Muscle layer of colon (tissue), 2 donors: Measurements from ENCODE around the gene UNC5B.

ENCODE experiments used
- H3K27ac ChIP-seq: one replicate; pipeline ENCODE4 v1.7.0; 2013; ENCODE audit warnings: low read depth, mild to moderate bottlenecking, low read length, moderate library complexity
- H3K27me3 ChIP-seq, 2 donors: one replicate each; pipeline ENCODE4 v1.7.0; 2013; ENCODE audit warnings: low read length in 2 of 2, mild to moderate bottlenecking in 2 of 2; ENCODE audit not compliant: insufficient read depth in 2 of 2, control insufficient read depth in 1 of 2
- H3K36me3 ChIP-seq: one replicate; pipeline ENCODE4 v1.7.0; 2013; ENCODE audit warnings: mild to moderate bottlenecking, low read length; ENCODE audit not compliant: insufficient read depth
- H3K4me1 ChIP-seq: one replicate; pipeline ENCODE4 v1.7.0; 2013; ENCODE audit warnings: mild to moderate bottlenecking, low read length; ENCODE audit not compliant: insufficient read depth
- H3K4me3 ChIP-seq, 2 donors: one replicate each; pipeline ENCODE4 v1.7.0; 2013; ENCODE audit warnings: low read length in 2 of 2, low read depth in 1 of 2, mild to moderate bottlenecking in 1 of 2, moderate library complexity in 1 of 2
- H3K9ac ChIP-seq: one replicate; pipeline ENCODE4 v1.7.0; 2013; ENCODE audit warnings: low read length
- H3K9me3 ChIP-seq: one replicate; pipeline ENCODE4 v1.7.0; 2013; ENCODE audit warnings: mild to moderate bottlenecking, low read length
- donor health status: abdominal sarcoma.
- donor health status: Adenocarcinoma of cecum.

Gene UNC5B

DNA sequence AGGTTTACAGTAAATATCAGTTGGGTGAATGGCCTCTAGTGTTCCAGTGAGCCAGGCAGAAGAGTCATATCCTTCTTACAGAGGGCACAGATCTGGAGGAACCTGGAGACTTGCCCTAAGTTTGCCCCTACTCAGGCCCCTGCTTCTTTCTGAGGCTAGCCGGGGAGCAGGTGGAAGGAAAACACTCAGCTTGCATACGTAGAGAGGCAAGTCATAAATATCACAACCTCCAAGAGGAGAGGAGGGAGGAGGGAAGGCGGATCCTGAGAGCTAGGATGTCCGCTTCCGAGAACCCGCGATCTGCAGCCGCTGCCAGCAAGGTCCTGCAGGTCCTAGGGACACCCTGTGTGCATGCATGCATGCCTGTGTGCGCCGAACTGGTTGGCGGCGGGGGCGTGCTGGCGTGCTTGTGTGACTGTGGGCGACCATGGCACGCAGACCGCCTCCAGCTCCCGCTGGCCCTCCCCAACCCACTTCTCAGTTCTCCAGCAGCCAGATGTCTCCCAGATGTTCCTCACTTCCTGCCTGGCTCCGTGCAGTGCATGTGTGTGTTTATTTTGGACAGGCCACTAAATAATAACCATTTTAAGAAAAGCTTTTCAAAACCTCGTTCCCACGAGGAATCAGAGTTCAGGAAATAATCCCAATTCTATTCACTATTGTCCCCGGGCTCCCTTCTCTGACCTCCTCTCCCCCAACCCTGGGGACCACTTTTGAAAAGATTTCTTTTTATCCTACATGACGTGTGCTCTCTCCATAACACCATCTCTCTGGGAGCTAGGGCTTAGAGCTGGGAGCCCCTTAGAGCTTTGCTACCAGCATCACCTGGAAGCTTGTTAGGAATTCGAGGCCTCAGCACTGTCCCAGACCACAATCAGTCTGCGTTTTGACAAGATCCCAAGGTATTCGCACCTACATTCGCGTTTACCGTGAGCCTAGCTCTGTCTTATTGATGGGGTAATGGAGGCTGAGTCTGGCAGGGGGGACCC is 32.4 kb downstream of the UNC5B start:
- no peak overlapping the region for H3K9ac ChIP-seq
- H3K4me1 ChIP-seq = peaks cover 25% of the 10 kb centered on the region
- peak overlapping the region in 1 of 2 donors; percentile 43 for H3K4me3 ChIP-seq
- no peaks in the 10 kb centered on the region for H3K9me3 ChIP-seq
- no peaks in the 10 kb centered on the region for H3K36me3 ChIP-seq
- no peak overlapping the region for H3K27ac ChIP-seq
- no peaks in the 10 kb centered on the region for H3K27me3 ChIP-seq

DNA sequence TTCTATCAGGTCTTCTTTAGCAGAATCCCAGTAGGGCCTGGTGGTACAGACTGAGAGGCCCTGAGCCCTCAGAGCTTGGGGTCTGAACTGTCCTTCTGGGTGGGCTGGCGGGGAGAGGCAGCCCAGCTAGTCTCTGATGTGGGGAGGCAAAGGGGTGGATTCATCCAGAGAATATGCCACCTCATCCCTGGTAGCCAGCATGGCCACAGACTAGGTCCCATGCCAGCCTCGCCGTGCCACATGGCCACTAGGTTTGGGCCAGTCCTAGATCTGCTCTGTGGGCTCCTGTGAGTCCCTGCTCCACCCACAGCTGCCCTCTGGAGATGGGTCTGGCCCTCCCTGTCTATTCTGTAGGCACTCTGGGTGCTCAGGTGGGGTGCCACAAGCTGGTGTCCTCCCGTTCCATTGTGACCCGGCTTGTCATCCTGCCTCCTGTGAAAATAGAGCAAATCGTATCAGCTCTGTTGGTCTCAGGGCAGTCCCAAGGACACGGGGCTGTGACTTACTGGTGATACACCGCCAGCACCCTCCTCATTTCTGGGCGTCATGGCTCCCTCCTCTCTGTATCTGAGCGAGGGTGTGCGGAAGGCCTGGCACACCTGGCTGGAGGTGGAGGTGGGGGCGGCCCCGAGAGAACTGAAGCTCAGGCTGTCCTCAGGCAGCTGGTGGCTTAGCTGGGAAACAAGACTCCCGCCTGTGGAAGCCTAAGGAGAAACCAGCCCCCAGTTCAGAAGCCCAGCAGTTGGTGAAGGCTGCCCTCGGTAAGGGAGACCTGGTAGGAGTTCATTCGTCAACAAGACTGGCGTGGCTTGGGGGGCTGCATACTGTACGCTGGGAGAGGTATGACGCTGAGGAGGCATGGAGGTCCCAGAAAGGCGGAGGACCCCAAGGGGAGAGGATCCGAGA is 33.3 kb downstream of the UNC5B start:
- no peaks in the 10 kb centered on the region for H3K27me3 ChIP-seq
- peaks cover 25% of the 10 kb centered on the region for H3K4me1 ChIP-seq
- H3K9me3 ChIP-seq = no peaks in the 10 kb centered on the region
- no peak overlapping the region for H3K27ac ChIP-seq
- no peak overlapping the region for H3K9ac ChIP-seq
- H3K4me3 ChIP-seq = no peak overlapping the region
- H3K36me3 ChIP-seq = no peaks in the 10 kb centered on the region

DNA sequence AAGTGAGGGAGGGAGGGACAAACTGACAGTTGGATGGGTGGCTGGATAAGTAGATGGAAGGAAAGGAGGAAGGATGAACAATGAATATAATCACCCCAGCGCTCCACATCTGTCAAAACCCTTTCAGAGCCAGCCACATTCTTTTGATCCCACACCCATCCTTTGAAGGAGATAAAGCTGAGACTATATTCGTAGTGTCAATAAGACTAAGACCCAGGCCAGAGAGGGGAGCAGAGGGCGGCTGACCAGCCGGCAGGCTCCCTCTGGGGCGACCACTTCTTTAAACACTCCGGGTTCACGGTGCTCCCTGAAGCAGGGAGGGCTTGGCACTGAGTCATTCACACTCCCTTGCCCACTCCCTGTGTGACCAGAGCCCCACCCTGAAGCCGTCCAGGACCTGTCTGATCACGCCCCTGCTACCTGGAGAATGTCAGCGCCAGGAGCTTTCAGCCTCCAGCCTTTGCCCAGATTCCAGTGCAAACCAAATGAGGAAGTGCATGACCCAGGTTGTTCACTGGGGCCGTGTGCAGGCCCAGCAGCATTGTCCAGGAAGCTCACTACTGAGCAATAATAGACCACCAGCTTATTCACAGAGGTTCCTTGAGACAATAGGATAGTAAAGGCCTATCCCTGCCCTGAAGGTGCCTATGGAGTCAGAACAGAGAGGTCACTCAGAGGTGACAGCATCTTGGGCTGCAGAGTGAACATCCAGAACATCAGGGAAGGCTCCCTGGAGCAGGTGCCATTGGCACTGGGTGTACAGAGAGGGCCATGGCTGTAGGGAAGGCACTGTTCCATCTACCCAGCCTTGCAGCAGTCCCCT is 34.4 kb downstream of the UNC5B start:
- Histone ChIP-seq H3K36me3 (no peaks in the 10 kb centered on the region), H3K27ac (no peak overlapping the region), H3K4me1 (peaks cover 21% of the 10 kb centered on the region), H3K4me3 (no peak overlapping the region), H3K9me3 (no peaks in the 10 kb centered on the region), H3K27me3 (no peaks in the 10 kb centered on the region), H3K9ac (no peak overlapping the region)

DNA sequence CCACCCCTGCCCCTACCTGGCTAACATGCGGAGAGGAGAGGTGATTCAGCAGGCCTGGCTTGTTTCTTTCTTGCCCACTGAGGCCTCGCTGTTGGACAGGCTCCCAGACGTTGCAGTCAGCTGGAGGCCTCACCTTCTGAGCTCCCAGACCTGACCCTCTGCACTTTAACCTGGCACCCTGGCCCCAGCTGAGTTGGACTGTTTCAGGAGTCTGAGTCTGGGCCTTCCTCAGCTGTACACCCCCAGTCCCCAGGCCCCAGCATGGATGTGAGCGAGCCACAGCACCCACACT is 35.0 kb downstream of the UNC5B start:
- H3K9me3 ChIP-seq = no peaks in the 10 kb centered on the region
- no peak overlapping the region for H3K27ac ChIP-seq
- H3K4me3 ChIP-seq = no peak overlapping the region
- no peaks in the 10 kb centered on the region for H3K27me3 ChIP-seq
- no peak overlapping the region for H3K9ac ChIP-seq
- H3K36me3 ChIP-seq = no peaks in the 10 kb centered on the region
- H3K4me1 ChIP-seq = peaks cover 21% of the 10 kb centered on the region

DNA sequence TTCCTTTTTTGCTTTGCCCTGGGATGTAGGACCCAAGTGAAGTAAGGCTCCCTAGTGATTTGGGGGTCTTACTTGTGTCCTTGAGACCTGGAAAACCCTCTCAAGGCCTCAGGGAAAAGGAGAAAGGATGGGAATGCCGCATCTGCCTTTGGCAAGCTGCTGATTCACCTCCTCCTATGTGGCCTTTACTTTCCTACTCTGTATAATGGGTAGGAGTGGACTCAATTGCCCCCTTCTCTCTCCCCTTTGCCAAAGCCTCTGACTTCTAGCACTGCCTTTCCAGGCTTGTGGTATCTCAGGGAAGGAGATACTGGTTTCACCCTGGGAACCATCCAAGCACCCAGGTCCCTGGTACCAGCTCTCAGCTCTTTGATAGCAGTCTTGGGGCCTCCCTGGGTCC is 35.4 kb downstream of the UNC5B start:
- Histone ChIP-seq H3K36me3 (no peaks in the 10 kb centered on the region), H3K9me3 (no peaks in the 10 kb centered on the region), H3K4me1 (peaks cover 21% of the 10 kb centered on the region), H3K9ac (no peak overlapping the region), H3K27ac (no peak overlapping the region), H3K4me3 (no peak overlapping the region), H3K27me3 (no peaks in the 10 kb centered on the region)

DNA sequence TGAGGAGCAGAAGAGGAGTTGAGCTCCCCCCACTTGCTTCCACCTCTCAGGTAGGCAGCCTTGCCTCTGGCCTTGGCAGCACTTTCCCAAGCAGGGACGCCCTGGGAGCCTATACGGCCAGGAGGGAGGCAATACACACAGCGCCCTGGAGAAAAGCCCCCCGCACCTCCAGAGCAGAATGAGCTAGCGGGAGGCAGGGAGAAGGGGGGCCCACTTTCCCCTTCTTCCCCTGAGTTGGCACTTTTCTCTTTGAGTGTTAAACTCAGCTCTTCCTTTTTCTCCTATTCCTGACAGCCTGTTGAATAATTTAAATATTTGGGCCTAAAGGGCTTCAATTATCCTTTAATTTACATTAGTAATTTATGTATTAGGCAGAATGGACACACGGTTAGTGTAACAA is 35.8 kb downstream of the UNC5B start:
- Histone ChIP-seq H3K27me3 (no peaks in the 10 kb centered on the region), H3K9me3 (no peaks in the 10 kb centered on the region), H3K4me1 (peaks cover 21% of the 10 kb centered on the region), H3K4me3 (no peak overlapping the region), H3K9ac (no peak overlapping the region), H3K27ac (no peak overlapping the region), H3K36me3 (no peaks in the 10 kb centered on the region)

DNA sequence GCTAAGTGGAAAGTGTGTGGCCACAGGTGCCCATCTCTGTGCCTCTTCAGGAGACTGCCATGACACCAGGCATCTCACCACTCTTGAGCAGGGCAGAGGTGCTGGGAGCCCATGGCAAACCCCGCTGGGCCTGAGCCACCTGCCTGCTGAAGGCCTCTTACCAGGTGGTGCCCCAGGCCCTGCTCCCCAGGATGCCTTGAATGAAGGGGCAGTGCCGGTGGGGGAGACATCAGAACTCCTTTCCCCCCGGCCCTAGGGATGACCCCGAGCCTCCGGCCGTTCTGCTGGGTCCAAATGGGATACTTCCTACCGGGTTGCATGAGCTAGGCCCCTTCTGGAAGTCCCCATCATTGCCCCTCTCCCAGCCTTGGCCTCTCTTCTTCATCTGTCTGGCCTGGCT is 37.6 kb downstream of the UNC5B start:
- Histone ChIP-seq H3K9ac (no peak overlapping the region), H3K4me3 (no peak overlapping the region), H3K36me3 (no peaks in the 10 kb centered on the region), H3K27ac (no peak overlapping the region), H3K4me1 (peaks cover 11% of the 10 kb centered on the region), H3K9me3 (no peaks in the 10 kb centered on the region), H3K27me3 (no peaks in the 10 kb centered on the region)

DNA sequence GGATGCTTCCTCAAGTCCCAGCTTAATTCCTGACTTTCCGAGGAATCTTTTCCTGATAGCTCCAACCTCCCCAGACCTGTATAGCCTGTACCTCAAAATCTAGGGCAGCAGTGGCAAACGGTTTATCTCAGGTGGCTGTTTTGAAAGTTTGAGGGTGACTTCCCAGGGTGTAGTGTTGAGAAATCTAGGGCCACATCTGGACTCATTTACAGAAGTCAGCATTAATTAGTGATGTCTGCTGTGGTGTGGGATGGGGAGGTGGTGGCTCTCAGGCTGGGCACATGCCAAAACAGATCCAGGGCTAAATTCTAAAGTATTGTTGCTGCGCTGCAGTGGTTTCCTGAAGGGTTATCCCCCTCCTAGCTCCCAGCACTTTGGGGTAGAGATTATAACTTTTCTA is 38.0 kb downstream of the UNC5B start:
- Histone ChIP-seq H3K4me3 (no peak overlapping the region), H3K27ac (no peak overlapping the region), H3K27me3 (no peaks in the 10 kb centered on the region), H3K36me3 (no peaks in the 10 kb centered on the region), H3K9ac (no peak overlapping the region), H3K4me1 (peaks cover 11% of the 10 kb centered on the region), H3K9me3 (no peaks in the 10 kb centered on the region)

DNA sequence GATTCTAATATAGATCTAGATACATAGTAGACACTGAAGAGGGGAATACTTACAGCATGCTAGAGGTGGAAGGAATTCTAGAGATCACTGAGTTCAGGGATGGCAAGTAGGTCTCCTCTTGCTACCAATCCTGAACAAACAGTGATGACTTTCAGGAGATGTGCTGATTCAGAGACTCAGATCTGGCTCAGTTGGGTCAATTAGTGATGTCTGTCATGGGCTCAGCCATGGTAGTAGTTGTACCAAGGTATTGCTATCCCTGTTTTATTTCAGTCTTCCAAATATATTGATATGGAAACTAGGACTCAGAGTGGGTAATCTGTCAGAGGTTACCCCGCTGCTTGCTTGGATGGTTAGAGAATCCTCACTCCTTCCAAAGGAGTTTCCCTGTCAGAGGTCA is 38.5 kb downstream of the UNC5B start:
- H3K9ac ChIP-seq = no peak overlapping the region
- no peaks in the 10 kb centered on the region for H3K9me3 ChIP-seq
- H3K4me1 ChIP-seq = peaks cover 12% of the 10 kb centered on the region
- H3K36me3 ChIP-seq = no peaks in the 10 kb centered on the region
- no peaks in the 10 kb centered on the region for H3K27me3 ChIP-seq
- no peak overlapping the region for H3K27ac ChIP-seq
- H3K4me3 ChIP-seq = no peak overlapping the region

DNA sequence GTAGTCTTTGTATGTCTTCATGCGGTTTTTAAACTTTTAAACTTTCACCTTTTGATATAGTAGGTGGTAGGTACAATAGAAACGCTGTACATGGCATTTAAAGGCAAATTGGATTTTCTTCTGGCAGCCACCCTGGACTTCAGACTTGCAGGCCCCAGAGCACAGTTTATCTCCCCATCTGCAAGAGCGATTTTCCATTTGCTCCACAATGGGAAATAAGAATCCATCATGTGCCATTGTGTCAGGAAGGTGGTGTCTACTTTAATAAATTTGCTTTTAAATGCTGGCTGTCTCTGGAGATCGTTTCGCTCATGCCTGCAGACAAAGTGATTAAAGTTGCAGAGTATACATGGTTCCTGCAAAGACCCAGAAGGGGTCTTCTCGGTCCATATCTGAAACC is 38.9 kb downstream of the UNC5B start:
- H3K36me3 ChIP-seq = no peaks in the 10 kb centered on the region
- H3K4me1 ChIP-seq = peaks cover 17% of the 10 kb centered on the region
- H3K27me3 ChIP-seq = no peaks in the 10 kb centered on the region
- no peak overlapping the region for H3K27ac ChIP-seq
- H3K9ac ChIP-seq = no peak overlapping the region
- no peaks in the 10 kb centered on the region for H3K9me3 ChIP-seq
- no peak overlapping the region for H3K4me3 ChIP-seq

DNA sequence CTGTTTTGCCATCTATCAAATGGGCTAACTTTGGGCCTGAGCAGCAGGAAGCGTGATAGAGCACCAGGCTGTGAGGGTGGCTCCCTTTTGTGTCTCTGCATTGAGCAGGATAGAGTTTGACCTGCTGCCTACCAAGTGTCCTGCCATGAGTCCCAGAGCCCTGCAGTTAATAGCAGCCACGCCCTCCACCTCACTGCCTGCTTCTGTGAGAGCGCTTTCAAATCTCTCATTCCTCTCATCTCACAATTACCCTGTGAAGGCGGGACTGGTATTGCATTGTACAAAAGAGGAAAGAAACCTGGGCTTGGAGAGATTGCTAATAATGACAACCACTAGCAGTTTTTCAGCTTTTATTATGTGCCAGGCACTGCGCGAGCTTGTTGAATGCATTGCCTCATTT is 39.9 kb downstream of the UNC5B start:
- Histone ChIP-seq H3K4me3 (no peak overlapping the region), H3K36me3 (no peaks in the 10 kb centered on the region), H3K9ac (no peak overlapping the region), H3K27me3 (no peaks in the 10 kb centered on the region), H3K9me3 (no peaks in the 10 kb centered on the region), H3K27ac (no peak overlapping the region), H3K4me1 (peaks cover 23% of the 10 kb centered on the region)
